A172 (cell line): ENCODE data around the gene PRRC2C. TPM values are rescaled to one million over a fixed set of nuclear protein-coding genes. Genes with fewer than 3 reads are reported as not detected.
"Not testable (repeated sequence)": the region's sequence is repeated elsewhere in the genome, so short reads cannot be mapped to it uniquely, and the experiment has no call there.

Experiments
- DNase-seq: peaks from one replicate; pipeline ENCODE4 v3.0.0-alpha.2; 2015; ENCODE audit warnings: low spot score
- total RNA-seq: library from RNA; depleted of rRNA; stranded (reverse); fragments of >200 nt; shearing (Covaris generic); gene quantifications from 2 replicates; pipeline ENCODE4 v1.2.3, GENCODE V29; 2014

The PRRC2C gene
- total RNA-seq, 1 experiment from 2014 or later = 58.1 TPM

GRCh38 chr1:171500304-171500703 lies 15.0 kb downstream of the PRRC2C start:
- DNase-seq = no peak

- no peak for DNase-seq
Measured at GRCh38 chr1:171500803-171501202, 15.5 kb downstream of the PRRC2C start.

GRCh38 chr1:171501305-171502024 lies 16.1 kb downstream of the PRRC2C start:
- DNase-seq = no peak

- no peak for DNase-seq
Measured at GRCh38 chr1:171506525-171507304, 21.4 kb downstream of the PRRC2C start.

- DNase-seq = no peak
Measured at GRCh38 chr1:171507435-171507834, 22.1 kb downstream of the PRRC2C start.

GRCh38 chr1:171509191-171509590 lies 23.9 kb downstream of the PRRC2C start:
- DNase-seq = no peak

GRCh38 chr1:171513743-171514142 lies 28.4 kb downstream of the PRRC2C start:
- no peak for DNase-seq

- DNase-seq = no peak
Measured at GRCh38 chr1:171515299-171515698, 30.0 kb downstream of the PRRC2C start.

GRCh38 chr1:171515741-171516140 lies 30.4 kb downstream of the PRRC2C start:
- DNase-seq = no peak

GRCh38 chr1:171521567-171521966 lies 36.2 kb downstream of the PRRC2C start:
- no peak for DNase-seq

GRCh38 chr1:171530676-171531075 lies 45.3 kb downstream of the PRRC2C start:
- no peak for DNase-seq

- no peak for DNase-seq
Measured at GRCh38 chr1:171532520-171532919, 47.2 kb downstream of the PRRC2C start.

- no peak for DNase-seq
Measured at GRCh38 chr1:171545523-171545922, 60.2 kb downstream of the PRRC2C start.

- DNase-seq = no peak
Measured at GRCh38 chr1:171550050-171550449, 64.7 kb downstream of the PRRC2C start.

- DNase-seq = not testable (repeated sequence)
Measured at GRCh38 chr1:171550598-171551100, 65.3 kb downstream of the PRRC2C start.

- peak; percentile 27 for DNase-seq
Measured at GRCh38 chr1:171553960-171554359, 68.6 kb downstream of the PRRC2C start.

- peak; percentile 41 for DNase-seq
Measured at GRCh38 chr1:171563675-171564074, 78.3 kb downstream of the PRRC2C start.

GRCh38 chr1:171566467-171566866 lies 81.1 kb downstream of the PRRC2C start:
- no peak for DNase-seq

- DNase-seq = no peak
Measured at GRCh38 chr1:171570295-171570694, 85.0 kb downstream of the PRRC2C start.

GRCh38 chr1:171576144-171576543 lies 90.8 kb downstream of the PRRC2C start:
- DNase-seq = no peak

GRCh38 chr1:171581226-171581625 lies 95.9 kb downstream of the PRRC2C start:
- no peak for DNase-seq

- no peak for DNase-seq
Measured at GRCh38 chr1:171581766-171582165, 96.4 kb downstream of the PRRC2C start.

GRCh38 chr1:171582589-171582988 lies 97.3 kb downstream of the PRRC2C start:
- no peak for DNase-seq
